ENCODE measurements around the gene PXMP2.

- TF ChIP-seq CTCF (IDR thresholded peaks at IDR 0.05; ENCODE audit: insufficient read depth, low read depth, low read length) = no peak
- TF ChIP-seq EZH2 (IDR thresholded peaks at IDR 0.05; ENCODE audit: insufficient read depth, low read length) = no peak
Observed at GRCh38 chr12:132740652-132741051, 53.3 kb downstream of the PXMP2 start.

All from astrocyte (in vitro differentiated cells and primary cell).